A549 (cell line): ENCODE measurements around the gene GRK5.

Experiments
- CBX8 ChIP-seq: fragments of 200-600 bp; sonication (generic); IDR thresholded peaks from 2 replicates; pipeline ENCODE4 v1.6.1; 2016
- CHD2 ChIP-seq: fragments of 150-350 bp; IDR thresholded peaks from 2 replicates; pipeline ENCODE4 v1.6.1; 2014; ENCODE audit warnings: low read length; ENCODE audit not compliant: partially characterized antibody
- EP300 ChIP-seq, 2 experiments: fragments of >200 bp; sonication (Bioruptor Twin); formaldehyde crosslinking; IDR thresholded peaks; 2 replicates in 1 of 2; 3 replicates in 1 of 2; pipeline ENCODE4 v1.6.1; 2016 to 2017
- HEYL ChIP-seq: fragments of 250-450 bp; sonication (Bioruptor Pico); IDR thresholded peaks from 2 replicates; pipeline ENCODE4 v1.8.0; 2021; ENCODE audit warnings: mild to moderate bottlenecking, moderate library complexity
- NR3C1 ChIP-seq: fragments of >200 bp; sonication (Bioruptor Twin); formaldehyde crosslinking; IDR thresholded peaks from 3 replicates; pipeline ENCODE4 v1.6.1; 2017
- POLR2A ChIP-seq: IDR thresholded peaks from 2 replicates; pipeline ENCODE4 v1.6.1; 2012; ENCODE audit warnings: mild to moderate bottlenecking, low read length
- ZFP36 ChIP-seq: fragments of 450-650 bp; IDR thresholded peaks from 2 replicates; pipeline ENCODE4 v1.6.1; 2014; ENCODE audit warnings: borderline replicate concordance; ENCODE audit not compliant: partially characterized antibody
- TF ChIP-seq, protein P1 (sequence below): fragments of >200 bp; sonication (Bioruptor Twin); formaldehyde crosslinking; IDR thresholded peaks from 3 replicates; pipeline ENCODE4 v1.5.1; 2016
- TF ChIP-seq, protein P2 (sequence below): fragments of 200-600 bp; sonication (generic); IDR thresholded peaks from 2 replicates; pipeline ENCODE4 v1.6.1; 2016; ENCODE audit warnings: antibody characterized with exemption, mild to moderate bottlenecking, moderate library complexity

DNA sequence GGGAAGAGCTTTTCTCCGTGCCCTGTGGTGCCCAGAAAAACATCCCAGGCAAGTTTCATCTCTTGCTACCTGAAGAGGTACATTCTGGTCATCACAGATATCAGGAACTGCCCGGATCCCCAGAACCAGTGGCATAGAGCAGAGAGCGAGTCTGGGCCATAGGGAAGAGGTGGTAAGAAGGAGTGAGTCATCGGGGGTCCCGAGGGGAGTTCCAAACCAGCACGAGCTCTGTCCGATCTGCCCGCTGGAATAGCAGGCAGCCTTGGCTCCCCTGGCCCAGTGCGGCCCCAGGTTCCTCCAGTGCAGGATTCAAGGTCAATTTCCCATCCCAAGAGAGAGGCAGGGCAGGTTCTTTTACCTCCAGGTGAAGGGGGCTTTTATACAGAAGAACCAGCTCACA, 210.5 kb downstream of the GRK5 start:
- TF ChIP-seq, protein P1, sequence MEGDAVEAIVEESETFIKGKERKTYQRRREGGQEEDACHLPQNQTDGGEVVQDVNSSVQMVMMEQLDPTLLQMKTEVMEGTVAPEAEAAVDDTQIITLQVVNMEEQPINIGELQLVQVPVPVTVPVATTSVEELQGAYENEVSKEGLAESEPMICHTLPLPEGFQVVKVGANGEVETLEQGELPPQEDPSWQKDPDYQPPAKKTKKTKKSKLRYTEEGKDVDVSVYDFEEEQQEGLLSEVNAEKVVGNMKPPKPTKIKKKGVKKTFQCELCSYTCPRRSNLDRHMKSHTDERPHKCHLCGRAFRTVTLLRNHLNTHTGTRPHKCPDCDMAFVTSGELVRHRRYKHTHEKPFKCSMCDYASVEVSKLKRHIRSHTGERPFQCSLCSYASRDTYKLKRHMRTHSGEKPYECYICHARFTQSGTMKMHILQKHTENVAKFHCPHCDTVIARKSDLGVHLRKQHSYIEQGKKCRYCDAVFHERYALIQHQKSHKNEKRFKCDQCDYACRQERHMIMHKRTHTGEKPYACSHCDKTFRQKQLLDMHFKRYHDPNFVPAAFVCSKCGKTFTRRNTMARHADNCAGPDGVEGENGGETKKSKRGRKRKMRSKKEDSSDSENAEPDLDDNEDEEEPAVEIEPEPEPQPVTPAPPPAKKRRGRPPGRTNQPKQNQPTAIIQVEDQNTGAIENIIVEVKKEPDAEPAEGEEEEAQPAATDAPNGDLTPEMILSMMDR = no peak
- no peak for TF ChIP-seq ZFP36
- TF ChIP-seq CHD2 = no peak
- TF ChIP-seq POLR2A = no peak
- TF ChIP-seq HEYL = no peak
- no peak for TF ChIP-seq NR3C1
- TF ChIP-seq, protein P2, sequence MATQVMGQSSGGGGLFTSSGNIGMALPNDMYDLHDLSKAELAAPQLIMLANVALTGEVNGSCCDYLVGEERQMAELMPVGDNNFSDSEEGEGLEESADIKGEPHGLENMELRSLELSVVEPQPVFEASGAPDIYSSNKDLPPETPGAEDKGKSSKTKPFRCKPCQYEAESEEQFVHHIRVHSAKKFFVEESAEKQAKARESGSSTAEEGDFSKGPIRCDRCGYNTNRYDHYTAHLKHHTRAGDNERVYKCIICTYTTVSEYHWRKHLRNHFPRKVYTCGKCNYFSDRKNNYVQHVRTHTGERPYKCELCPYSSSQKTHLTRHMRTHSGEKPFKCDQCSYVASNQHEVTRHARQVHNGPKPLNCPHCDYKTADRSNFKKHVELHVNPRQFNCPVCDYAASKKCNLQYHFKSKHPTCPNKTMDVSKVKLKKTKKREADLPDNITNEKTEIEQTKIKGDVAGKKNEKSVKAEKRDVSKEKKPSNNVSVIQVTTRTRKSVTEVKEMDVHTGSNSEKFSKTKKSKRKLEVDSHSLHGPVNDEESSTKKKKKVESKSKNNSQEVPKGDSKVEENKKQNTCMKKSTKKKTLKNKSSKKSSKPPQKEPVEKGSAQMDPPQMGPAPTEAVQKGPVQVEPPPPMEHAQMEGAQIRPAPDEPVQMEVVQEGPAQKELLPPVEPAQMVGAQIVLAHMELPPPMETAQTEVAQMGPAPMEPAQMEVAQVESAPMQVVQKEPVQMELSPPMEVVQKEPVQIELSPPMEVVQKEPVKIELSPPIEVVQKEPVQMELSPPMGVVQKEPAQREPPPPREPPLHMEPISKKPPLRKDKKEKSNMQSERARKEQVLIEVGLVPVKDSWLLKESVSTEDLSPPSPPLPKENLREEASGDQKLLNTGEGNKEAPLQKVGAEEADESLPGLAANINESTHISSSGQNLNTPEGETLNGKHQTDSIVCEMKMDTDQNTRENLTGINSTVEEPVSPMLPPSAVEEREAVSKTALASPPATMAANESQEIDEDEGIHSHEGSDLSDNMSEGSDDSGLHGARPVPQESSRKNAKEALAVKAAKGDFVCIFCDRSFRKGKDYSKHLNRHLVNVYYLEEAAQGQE = no peak
- no peak for TF ChIP-seq EP300 (IDR thresholded peaks at IDR 0.05)
- no peak for TF ChIP-seq CBX8
